Astrocyte of the cerebellum (primary cell): ENCODE results near the gene NMRAL1.

Source experiments
- DNase-seq: peaks from one replicate; pipeline ENCODE4 v3.0.0-alpha.2; 2011; ENCODE audit warnings: low read depth
- H3K4me3 ChIP-seq: 2 replicates; pipeline ENCODE4 v1.5.1; 2011; ENCODE audit warnings: mild to moderate bottlenecking, low read depth, low read length, moderate library complexity
- in situ Hi-C: cut with HindIII; loops from 2 replicates; pipeline ENCODE4 v1.10.0; 2017; ENCODE audit warnings: low sequenced_read_pairs
- TF ChIP-seq, protein P1 (sequence below): IDR thresholded peaks from 2 replicates; pipeline ENCODE4 v1.5.1; 2012; ENCODE audit warnings: low read length, low read depth, moderate library complexity, mild to moderate bottlenecking; ENCODE audit errors: missing control alignments

Gene NMRAL1

DNA sequence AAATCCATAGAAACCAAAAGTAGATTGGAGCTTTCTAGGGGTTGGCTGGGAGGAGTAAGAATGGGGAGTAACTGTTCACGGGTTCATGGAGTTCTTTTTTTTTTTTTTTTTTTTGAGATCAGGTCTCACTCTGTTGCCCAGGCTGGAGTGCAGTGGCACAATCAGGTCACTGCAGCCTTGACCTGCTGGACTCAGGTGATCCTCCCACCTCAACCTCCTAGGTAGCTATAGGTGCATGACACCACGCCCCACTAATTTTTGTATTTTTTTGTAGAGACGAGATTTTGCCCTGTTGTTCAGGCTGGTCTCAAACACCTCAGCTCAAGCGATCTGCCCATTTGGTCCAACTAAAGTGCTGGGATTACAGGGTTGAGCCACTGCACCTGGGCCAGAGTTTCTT is 1.5 kb downstream of the NMRAL1 start:
- TF ChIP-seq, protein P1, sequence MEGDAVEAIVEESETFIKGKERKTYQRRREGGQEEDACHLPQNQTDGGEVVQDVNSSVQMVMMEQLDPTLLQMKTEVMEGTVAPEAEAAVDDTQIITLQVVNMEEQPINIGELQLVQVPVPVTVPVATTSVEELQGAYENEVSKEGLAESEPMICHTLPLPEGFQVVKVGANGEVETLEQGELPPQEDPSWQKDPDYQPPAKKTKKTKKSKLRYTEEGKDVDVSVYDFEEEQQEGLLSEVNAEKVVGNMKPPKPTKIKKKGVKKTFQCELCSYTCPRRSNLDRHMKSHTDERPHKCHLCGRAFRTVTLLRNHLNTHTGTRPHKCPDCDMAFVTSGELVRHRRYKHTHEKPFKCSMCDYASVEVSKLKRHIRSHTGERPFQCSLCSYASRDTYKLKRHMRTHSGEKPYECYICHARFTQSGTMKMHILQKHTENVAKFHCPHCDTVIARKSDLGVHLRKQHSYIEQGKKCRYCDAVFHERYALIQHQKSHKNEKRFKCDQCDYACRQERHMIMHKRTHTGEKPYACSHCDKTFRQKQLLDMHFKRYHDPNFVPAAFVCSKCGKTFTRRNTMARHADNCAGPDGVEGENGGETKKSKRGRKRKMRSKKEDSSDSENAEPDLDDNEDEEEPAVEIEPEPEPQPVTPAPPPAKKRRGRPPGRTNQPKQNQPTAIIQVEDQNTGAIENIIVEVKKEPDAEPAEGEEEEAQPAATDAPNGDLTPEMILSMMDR, result no peak
- in situ Hi-C loops, result no loop called here
- DNase-seq, result no peak
- H3K4me3 ChIP-seq, result no peak overlapping the region

DNA sequence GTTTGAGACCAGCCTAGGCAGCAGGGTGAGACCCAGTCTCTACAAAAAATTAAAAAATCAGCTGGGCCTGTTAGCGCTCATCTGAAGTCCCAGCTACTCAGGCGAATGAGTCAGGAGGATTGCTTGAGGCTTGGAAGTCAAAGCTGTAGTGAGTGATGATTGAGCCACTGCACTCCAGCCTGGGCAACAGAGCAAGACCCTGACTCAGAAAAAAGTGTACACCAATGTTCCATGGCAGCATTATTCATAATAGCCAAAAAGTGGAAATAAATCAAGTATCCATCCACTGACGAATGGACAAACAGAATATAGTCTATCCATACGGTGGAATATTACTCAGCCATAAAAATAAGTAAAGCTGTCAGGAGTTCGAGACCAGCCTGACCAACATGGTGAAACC is 2.6 kb downstream of the NMRAL1 start:
- TF ChIP-seq, protein P1, result no peak
- DNase-seq, result no peak
- in situ Hi-C loops, result no loop called here
- no peak overlapping the region for H3K4me3 ChIP-seq

DNA sequence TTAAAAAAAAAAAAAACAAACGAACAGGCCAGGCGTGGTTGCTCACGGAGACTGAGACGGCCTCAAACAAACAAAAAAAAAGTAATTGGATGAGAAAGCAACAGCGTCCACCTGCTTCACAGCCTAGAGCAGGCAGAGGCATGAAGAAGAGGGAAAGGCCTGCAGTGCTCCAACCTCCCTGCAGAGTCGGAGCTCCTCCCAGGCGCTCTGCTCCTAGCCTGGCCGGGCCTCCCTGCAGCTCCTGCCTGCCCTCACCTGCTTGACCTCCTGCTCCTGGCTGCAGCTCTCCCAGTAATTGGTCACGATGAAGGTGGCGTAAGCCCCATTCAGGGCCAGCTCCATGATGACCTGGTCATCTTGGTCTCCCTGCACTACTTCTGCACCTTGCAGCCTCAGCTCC is 5.5 kb downstream of the NMRAL1 start:
- in situ Hi-C loops, result no loop called here
- DNase-seq, result no peak
- H3K4me3 ChIP-seq, result no peak overlapping the region
- TF ChIP-seq, protein P1, result no peak

DNA sequence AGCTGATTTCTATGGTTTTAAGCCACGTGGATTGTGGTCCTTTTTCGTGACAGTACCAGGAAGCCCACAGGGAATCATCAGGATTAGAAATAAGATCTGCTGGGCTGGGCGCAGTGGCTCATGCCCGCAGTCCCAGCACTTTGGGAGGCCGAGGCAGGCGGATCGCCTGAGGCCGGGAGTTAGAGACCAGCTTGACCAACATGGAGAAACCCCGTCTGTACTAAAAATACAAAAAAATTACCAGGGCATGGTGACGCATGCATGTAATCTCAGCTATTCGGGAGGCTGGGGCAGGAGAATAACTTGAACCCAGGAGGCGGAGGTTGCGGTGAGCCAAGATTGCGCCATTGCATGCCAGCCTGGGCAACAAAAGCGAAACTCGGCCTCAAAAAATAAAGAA is 6.5 kb downstream of the NMRAL1 start:
- H3K4me3 ChIP-seq, result no peak overlapping the region
- in situ Hi-C loops, result no loop called here
- TF ChIP-seq, protein P1, result no peak
- no peak for DNase-seq

DNA sequence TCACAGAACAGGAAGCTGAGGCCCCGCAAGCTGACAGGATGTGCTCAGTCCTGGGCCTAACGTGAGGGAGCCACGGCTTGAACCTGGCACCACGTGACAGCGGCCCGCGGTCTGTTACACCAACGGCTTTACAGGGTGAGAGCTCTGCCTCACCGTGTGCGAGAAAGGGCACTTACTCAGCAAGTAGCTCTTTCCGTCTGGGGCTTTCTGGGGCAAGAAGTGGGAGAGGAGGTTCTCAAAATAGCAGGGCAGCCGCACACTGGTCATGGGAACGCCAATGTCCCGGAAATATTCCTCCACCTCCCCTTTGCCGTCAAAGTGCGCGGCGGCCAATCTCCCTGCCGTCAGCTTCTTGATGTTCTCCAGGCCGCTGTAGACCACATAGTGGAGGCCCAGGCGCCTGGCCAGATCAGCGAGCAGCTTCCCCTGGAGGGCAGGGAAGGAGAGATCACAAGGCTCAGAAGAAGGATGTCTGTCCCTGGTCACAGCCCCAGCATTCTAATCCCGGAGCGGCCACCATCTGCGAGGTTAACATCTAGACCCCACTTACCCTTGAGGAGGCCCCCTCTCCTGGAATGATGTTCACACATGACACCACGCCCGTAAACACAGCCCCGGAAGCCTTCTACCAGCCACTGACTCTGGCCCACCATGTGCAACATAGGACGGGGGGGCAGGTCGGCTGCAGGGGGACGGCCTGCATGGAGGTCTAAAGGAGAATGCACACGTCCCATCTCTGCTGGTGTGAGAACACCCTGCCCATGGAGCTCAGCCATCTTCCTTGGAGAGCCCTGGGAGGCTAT is 8.2 kb downstream of the NMRAL1 start:
- H3K4me3 ChIP-seq, result no peak overlapping the region
- no peak for DNase-seq
- in situ Hi-C loops, result no loop called here
- TF ChIP-seq, protein P1, result no peak

DNA sequence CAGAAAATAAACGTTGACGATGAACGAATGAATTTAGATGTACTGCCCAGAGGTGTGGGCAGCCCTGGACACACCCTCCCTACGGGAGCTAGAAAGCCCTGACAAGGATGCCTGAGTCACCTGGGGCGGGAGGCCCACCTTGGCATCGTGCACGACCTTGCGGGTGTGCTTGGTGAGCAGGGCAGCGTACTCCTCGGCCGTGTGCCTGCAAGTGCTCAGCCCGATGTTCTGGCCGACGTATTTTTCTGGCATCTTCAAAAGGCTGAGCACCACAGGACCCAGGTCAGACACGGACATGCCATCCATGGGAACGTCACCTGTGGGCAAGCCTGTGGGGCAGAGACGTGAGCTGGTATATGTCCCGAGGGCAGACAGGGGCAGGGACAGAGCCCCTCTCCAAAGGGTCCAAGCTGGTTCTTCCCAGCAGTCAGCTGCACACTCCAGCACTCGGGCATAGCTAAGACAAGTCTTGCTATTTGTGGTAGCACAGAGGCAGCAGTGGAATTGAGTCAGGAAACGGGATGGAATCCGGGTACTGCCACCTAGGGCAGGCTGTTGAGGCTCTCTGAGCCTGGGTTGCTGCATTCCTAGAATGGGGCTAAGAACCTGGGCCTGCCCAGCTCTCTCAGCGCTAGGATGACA is 10.8 kb downstream of the NMRAL1 start:
- TF ChIP-seq, protein P1, result no peak
- DNase-seq, result no peak
- in situ Hi-C loops, result no loop called here
- H3K4me3 ChIP-seq, result no peak overlapping the region
